Measurements from ENCODE around the gene OLIG2.

DNA sequence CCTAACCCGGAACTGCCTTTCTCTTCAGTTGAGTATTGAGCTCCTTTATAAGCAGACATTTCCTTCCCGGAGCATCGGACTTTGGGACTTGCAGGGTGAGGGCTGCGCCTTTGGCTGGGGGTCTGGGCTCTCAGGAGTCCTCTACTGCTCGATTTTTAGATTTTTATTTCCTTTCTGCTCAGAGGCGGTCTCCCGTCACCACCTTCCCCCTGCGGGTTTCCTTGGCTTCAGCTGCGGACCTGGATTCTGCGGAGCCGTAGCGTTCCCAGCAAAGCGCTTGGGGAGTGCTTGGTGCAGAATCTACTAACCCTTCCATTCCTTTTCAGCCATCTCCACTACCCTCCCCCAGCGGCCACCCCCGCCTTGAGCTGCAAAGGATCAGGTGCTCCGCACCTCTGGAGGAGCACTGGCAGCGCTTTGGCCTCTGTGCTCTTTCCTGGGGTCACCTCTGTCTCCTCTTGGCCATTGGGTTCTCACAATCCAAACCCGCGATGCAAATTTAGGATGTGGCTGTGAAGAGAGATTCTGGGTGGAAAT, 3.7 kb downstream of the OLIG2 start:
- TF ChIP-seq RAD21 (IDR thresholded peaks at IDR 0.05; ENCODE audit: low read depth) (no peak), TCF7L2 (IDR thresholded peaks at IDR 0.05; ENCODE audit: borderline replicate concordance, extremely low read depth, insufficient read depth, insufficient read length) (no peak), CBX3 (IDR thresholded peaks at IDR 0.05; ENCODE audit: low read depth) (no peak), POLR2A (IDR thresholded peaks at IDR 0.05; ENCODE audit: borderline replicate concordance, extremely low read depth, insufficient read depth, insufficient read length) (no peak), EZH2 (IDR thresholded peaks at IDR 0.05) (no peak), ZNF274 (IDR thresholded peaks at IDR 0.05; ENCODE audit: low read depth, low read length) (no peak)
- TF ChIP-seq, protein P1, sequence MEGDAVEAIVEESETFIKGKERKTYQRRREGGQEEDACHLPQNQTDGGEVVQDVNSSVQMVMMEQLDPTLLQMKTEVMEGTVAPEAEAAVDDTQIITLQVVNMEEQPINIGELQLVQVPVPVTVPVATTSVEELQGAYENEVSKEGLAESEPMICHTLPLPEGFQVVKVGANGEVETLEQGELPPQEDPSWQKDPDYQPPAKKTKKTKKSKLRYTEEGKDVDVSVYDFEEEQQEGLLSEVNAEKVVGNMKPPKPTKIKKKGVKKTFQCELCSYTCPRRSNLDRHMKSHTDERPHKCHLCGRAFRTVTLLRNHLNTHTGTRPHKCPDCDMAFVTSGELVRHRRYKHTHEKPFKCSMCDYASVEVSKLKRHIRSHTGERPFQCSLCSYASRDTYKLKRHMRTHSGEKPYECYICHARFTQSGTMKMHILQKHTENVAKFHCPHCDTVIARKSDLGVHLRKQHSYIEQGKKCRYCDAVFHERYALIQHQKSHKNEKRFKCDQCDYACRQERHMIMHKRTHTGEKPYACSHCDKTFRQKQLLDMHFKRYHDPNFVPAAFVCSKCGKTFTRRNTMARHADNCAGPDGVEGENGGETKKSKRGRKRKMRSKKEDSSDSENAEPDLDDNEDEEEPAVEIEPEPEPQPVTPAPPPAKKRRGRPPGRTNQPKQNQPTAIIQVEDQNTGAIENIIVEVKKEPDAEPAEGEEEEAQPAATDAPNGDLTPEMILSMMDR (IDR thresholded peaks at IDR 0.05 in 2 of 3, conservative IDR thresholded peaks at IDR 0.05 in 1 of 3; ENCODE audit: borderline replicate concordance in 1 of 3, insufficient read depth in 1 of 3, low read depth in 2 of 3, low read length in 2 of 3): no peak
